HG03432 (cell line): ENCODE results near the gene AFF2.

Source experiments
- ATAC-seq: cut with Tn5 transposase; IDR thresholded peaks from one replicate; pipeline ENCODE4 v1.9.1; 2021; ENCODE audit warnings: mild to moderate bottlenecking, moderate library complexity; ENCODE audit not compliant: unreplicated experiment

Gene AFF2

DNA sequence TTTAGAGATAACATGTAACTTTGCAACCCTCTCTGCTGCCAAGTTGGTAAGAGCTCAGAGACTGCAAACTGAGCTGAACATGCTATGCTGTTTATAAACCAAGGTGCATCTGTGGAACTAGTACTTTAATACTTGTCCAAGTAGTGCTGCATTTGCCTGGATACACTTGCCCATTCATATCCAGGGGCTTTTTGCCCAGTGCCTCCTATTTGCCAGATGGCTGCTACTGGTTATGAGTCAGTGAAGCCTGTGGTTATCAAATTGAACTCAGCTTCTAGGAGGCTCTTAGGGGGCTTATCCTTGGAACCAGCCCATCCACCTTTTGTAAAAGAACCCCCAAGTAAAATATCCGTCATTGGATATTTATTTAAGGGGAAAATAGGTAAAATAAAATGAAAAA lies 79.6 kb downstream of the AFF2 start:
- no peak for ATAC-seq

DNA sequence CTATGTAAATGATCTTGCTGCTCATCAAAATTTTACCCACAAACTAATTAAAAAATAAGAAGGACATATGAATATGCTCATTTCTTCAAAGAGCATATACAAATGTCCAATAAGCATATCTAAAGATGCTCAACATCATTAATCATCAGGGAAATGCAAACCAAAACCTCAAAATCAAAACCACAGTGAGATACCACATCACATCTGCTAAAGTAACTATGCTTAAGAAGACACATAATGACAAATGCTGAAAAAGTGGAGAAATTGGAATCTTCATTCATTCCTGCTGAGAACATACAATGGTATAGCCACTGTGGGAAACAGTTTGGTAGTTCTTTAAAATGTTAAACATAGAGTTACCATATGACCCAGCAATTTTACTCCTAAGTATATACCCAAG lies 81.9 kb downstream of the AFF2 start:
- no peak for ATAC-seq

DNA sequence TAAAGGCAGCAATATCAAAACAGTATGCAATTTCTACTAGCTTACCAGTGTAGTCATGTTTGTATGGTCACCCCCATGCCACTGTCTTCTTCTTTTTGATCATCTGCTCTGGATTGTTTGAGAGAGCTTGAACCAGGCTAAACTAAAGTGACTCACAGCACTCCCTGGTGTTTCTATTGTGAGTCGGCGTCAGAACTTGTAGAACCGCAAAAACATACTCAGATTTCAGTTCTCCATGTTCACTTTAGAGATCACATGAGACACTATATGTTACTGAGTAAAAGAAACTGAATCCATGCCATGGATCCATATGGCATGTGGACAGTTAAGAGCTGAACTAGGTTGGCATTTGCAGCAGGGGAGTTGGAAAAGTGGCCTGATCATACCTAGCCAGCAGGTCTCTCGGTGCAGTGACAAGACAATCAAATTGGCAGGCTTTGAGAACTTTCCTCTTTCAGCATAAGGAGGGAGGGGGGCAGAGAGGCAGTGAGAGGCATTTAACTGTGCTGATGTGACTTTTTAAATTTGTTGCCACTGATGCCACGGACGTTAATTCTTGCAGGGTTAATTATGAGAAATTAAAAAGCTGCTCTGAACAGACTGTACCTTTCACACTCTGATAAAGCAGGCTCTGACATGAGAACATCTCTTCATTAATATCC lies 88.4 kb downstream of the AFF2 start:
- no peak for ATAC-seq

DNA sequence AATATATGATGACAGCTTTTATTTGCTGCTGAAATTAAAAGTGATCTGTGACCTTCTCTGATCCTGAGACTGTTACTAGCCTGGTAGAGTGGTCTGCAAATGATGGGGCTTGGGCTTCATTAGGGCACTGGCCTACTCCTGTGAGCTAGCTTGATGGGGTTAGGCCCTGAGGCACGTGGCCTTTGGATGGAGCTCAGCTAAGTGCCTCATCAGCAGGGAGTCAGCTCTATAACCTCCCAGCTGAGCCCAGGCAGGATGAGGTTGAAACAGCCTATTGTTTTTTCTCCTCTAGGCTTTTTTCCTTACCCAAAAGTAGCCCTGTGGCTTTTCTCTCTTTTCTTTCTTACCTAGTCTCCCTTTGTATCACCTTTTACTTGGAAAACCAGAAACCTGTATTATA lies 92.2 kb downstream of the AFF2 start:
- ATAC-seq, result no peak

DNA sequence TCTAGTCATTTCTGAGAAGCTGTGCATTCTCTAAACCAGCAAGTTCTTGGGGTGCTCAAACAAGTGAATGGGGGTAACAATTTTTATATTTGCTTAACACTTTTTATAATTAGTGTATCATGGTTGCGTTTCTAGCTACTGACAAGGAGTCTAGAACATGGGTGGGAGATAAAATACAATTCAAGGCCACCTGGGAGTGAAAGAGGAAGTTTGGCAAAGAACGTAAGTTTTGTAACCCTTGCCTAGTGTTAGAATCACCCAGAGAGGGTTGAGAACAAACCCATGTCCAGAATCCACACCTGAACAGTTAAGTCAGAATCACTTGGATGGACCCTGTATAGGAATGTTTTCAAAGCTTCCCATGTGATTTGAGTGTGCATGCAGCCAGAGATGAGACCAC lies 92.7 kb downstream of the AFF2 start:
- no peak for ATAC-seq

DNA sequence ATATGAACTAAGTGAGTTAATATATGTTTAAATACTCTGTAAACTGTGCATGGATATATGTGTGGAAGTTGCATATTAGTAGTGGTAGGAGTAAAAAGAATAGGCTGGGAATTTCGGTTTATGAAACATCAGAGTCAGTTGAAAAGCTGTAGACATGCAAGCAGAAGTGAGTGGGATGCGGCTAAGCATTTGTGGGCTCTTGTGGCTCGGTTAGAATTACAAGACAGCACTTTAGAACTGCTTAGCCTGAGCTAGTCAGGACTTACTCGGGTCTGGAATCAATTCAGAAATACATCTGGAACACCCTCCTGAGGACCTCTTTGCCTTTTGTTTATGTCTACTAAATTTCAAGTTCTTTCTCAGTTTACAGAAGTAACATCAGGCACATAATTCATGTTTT lies 93.6 kb downstream of the AFF2 start:
- ATAC-seq, result no peak

DNA sequence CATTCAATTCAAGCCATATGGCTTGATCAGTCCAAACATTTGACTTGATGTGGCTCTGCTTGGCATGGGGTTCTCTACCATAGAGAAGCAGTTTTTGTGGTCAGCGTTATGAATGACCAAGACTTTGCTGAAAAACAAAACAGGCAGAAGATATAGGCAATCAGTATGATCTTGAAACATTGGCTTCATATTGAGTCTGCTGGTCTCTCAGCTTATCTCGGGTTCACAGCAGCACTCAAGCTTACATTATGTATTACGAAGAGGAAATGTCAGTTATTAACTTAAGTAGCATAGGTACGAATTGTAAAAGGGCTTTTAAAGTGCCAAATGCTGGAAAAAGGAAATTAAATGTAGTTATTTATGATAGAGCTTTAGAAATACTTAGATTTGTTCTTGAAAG lies 99.0 kb downstream of the AFF2 start:
- ATAC-seq, result no peak

DNA sequence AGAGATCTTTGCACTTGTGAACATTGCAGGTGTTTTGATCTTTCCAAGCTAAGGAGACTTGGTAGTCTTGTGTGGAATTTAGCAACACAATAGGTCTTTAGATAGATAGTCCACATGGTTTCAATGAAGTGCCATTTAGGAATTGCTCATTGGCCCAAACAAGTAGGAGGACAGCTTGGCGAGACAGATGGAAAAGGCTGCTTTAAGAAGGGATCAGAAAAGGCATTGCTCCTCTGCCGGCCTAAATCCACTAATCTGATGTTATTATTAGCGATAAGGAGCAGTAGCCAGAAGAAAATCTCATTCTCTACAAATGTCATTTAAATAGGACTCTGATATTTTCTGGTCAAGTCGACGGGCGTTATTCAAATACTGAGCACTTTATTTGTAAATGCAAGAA lies 99.7 kb downstream of the AFF2 start:
- ATAC-seq, result no peak

DNA sequence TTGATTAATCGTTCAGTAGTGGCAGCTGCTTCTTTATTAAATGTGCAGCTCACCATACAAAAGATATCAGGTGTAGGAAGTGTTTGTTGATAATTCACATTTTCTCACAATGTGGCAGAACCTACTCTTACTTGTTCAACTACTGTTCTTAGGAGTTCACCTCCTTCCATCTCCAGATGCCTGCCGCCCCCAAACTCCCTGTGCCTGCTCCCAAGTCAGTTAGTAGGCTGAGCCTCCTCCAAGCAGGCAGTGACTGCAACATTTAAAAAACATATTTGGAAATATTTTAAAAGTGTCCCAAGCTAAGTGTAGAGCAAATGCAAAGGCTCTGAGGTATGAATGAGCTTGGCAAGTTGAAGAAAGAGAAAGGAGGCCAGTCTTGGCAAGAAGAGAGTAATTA lies 100.2 kb downstream of the AFF2 start:
- ATAC-seq, result no peak

DNA sequence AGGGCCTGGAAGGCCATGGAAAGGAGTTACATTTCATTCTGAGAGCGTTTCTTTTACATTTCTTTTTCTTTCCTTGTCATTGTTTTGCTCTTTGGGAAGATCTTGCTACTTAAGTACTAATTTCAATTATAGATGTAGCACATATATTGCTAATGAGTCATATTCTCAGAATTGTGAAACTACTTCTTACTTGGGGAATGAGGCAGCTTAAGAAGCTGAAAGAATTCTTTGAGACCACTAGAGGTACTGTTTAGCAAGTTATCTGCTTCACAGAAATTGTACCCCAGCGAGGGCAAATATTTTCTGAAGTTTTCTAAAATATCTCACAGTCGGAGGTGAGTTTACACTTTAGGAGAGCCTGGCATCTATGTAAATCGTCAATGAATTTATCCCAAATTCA lies 100.6 kb downstream of the AFF2 start:
- ATAC-seq, result no peak

DNA sequence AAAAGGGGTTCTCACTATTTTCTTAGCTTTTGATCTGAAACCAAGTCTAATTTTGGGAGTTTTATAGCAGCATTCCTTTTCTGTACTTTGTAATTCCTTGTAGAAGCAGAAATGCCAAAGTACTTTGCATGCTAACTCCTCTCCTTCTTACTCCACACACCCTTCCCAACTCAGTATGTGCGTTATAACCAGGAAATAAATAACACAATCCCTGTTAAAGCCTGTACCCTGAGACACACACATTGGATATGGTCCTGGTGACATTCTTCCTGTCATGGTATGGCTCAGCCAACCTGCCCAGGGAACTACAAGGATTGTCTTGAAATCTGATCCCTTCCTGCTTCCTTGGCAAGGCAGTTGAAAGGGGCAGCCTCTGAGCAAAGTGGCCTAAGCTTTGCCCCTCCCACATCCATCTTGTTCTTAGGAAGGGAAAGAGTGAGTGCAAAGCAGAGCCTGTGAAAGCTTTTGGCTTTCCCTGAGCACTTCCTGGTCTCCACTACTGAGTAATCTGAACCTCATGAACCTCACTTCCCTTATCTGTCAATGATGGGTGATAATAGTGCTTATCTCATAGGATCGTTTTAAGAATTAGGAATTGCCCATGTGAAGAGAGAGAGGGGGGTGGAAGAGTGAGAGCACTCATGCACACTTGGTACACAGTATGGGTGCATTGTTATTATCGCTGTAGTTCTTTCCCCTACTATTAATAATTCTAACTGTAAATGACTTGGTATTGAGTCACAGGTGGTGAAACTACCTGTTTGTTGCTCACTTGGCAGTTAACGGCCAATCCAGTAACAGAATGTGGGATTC lies 109.3 kb downstream of the AFF2 start:
- peak; percentile 85 for ATAC-seq

DNA sequence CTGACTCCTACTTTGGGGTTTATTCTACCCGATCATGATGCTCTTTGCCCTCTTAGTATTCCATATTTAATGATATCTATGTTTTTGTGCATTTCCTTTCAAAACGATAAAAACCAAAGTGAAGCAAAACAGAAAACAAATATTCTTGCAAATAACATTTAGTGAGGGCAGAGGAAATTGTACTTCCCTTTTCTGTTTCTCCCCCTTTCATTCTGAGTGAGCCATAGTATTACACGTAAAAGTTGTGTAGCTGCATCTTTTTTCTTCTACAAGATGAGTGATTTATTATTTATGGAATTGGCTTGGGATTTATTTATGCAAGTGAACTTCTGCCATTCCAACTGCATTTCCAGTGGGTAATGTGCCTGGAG lies 109.9 kb downstream of the AFF2 start:
- ATAC-seq, result peak; percentile 69

DNA sequence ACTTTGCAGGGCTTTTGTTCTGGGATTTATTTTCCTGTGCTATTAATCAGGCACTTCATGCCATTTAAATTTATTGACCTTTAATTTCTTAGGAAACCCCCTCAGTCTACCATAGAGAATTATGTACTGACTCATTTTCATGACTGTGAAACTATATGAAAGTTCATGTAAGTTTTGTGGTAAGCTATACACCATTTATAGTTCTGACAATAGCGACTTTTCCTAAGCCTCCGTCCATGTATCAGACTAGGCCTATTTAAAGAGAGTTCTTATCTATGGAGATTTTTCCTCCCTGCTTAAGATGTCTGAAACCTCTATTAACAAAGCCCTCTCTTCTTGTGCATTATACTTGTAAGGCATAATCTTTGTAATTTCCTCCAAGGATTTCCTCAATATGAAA lies 111.6 kb downstream of the AFF2 start:
- ATAC-seq, result peak; percentile 58

DNA sequence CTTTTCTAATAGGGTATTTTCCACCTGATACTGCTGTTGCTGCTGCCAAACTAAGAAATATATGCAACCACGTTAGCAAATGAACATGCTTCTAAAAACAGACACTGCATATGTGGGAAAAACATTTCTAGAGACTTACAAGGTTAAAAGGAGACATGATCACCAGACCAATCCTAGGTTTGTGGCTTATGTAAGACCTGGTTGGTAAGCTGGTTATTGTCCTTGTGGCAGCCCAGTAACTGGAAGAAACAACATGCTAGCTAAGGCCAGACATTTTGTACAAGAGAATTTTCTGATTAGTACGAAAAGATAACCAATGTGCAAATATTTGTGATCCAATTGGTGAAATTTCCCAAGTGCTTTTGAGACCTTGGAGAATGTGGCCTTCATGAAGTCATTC lies 112.0 kb downstream of the AFF2 start:
- no peak for ATAC-seq

DNA sequence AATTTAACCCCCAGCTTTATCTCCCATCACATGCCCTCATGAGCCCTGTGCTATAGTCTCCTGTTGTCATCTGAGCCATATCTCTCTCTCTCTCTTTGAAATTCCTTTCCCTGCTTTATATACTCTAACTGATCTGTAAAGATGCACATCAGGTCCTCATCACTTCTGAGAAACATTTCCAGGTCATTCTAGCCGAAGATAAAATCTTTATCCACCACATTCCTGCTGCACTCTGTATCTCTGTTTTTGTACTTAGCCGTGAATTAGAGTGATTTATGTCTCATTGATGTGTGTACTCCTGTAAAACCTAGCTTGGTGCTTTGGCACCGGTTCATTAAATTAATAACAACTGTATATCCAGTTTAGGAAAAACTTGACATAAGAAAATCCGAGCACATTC lies 113.2 kb downstream of the AFF2 start:
- ATAC-seq, result no peak

DNA sequence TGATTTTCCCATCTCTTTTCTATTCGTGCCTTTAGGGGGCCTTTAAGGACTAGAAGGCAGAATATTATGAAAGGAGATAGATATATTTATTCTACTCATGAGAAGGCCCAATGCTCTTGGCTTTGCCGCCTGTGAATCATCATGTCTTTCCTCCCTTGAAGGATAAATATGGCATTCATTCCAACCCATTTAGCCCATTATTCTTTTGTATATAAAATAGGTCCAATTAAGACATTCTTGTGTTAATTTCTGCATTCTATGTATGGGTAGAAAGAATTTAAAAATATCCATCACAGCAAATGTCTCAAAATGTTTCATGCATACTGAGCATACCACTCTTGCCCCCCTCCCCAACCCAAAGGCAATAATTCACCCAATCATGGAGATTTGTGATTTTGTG lies 115.1 kb downstream of the AFF2 start:
- no peak for ATAC-seq

DNA sequence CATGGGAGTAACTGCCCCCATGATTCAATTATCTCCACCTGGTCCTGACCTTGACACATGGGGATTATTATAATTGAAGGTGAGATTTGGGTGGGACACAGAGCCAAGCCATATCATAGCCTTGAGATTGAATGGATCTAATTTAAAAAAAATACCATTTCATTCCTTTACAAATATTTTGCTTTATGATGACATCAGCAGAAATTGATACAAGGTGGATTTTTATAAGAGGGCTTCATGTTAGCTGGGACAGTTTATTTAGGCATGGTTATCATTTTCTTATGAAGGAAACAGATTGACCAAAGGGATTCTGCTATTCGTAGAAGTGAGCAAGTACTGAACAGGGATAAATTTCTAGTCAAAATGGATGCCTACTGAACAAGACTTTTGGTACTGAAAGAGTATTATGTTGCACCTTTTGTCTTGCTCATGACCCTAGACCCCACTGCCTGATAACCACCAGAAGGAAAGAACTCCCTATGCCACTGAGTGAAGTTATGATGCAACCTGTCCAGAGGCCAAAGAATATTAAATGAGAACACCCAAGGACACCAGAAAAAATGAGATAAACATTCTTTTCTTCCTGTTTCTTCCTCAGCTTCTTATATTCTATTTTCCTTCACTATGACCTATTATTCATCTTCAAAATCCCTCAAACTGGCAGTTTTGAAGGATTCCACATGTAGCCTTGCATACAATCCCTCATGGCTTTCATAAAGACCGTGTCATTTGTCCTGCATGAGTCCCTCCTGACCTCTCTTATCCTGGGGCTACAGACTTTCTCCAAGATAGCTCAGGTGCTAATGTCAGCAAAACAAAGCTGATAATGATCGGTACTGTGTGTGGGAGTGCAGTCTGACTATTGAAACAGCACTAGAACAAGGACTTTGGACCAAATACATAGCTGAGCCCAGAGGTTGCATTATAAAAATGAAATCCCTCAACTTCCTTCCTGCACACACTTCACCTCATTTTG lies 118.3 kb downstream of the AFF2 start:
- ATAC-seq, result no peak

DNA sequence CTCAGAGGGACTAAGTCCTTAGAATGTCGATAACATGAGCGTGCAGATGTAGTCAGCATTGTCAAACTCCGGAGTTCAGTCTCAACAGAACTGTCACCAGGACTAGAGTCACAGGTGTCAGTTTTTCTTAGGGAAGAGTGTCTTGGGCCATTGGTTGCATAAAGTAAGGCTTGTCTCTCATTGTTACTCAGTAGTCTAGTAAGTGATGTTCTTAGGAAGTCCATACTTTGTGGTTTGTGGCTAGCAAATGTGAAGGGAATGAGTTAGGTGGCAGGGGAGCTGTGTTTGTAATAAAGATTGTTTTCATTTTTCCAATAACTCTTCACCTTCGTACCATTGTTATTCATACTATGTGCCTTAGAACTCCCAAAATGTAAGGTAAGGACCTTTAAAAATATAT lies 119.6 kb downstream of the AFF2 start:
- no peak for ATAC-seq

DNA sequence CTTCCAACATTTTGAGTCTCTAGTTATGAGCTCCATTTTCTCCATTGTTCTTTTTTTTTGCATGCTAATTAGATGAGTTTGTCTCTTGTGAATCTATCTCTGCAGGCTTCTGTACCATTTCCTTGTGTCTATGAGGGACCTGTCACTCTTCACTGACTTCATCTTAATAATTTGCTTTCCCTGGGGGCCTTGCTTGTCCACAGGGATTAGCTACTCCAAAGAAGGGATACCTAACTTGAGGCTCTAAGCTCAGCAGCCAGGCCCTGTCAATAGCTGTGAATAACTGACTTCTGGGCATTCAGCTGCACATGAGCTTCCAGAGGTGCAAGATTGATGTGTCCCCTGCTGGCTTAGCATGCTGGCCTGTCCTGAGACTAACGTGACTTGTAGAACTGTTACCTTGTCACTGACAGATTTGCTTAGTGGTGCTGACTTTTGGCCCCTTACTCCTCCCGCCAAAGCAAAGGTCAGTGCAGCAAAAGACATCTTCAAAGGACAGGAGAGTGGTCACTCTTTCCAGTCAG lies 124.6 kb downstream of the AFF2 start:
- ATAC-seq, result no peak

DNA sequence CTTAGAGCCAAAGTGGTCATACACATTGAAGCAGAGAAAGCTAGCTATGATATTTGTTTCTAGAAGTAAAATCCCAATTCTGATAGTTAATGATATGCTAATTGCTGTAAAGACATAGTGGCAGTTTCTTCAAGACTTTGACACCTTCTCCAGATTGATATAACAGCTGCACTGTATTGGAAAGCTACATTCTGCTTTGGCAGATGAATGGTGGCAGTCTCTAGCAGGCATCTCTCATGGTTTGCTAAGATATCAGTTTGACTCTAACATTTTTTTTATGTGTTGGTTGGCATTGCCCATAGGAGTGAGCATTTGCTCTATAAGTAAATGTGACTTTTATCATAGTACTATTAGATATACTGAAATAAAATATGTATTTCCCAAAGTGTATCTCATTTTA lies 128.2 kb downstream of the AFF2 start:
- ATAC-seq, result no peak

DNA sequence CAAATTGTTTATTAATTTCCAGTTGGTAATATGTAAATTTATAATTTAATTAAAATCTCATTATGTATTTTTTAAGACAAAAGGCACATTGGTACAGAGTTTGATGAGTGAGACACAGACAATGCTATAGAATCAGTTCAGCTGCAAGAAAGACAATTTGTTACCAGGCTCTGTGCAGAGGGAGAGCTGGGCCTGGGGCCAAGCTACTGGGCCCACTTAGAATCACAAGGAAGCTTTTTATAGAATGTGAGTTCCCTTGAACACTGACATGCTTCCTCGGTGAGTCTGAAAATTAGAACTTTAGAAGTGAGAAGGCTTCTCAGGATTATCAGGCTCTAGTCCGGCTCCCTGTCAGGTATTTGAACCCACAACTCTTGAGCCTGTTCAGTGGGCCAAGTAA lies 129.0 kb downstream of the AFF2 start:
- no peak for ATAC-seq
